Fibroblast of the aortic adventitia (primary cell): ENCODE measurements around the gene LRFN2. TPM values are rescaled to one million over a fixed set of nuclear protein-coding genes. Genes with fewer than 3 reads are reported as not detected.

ENCODE experiments used
- DNase-seq: peaks from one replicate; pipeline ENCODE4 v3.0.0-alpha.2; 2010; ENCODE audit warnings: low read depth
- H3K4me3 ChIP-seq: 2 replicates; pipeline ENCODE4 v1.5.1; 2011; ENCODE audit warnings: low read depth, mild to moderate bottlenecking, control low read depth, low read length, moderate library complexity
- total RNA-seq: library from RNA; depleted of rRNA; stranded (reverse); fragments of >200 nt; gene quantifications from 2 replicates; pipeline ENCODE4 v1.2.3, GENCODE V29; 2012; ENCODE audit warnings: low replicate concordance
- TF ChIP-seq, protein P1 (sequence below): IDR thresholded peaks from 2 replicates; pipeline ENCODE4 v1.5.1; 2011; ENCODE audit warnings: mild to moderate bottlenecking, low read length, control low read depth, inconsistent platforms; ENCODE audit not compliant: insufficient read depth

The LRFN2 gene
- total RNA-seq, 1 donor = not detected

DNA sequence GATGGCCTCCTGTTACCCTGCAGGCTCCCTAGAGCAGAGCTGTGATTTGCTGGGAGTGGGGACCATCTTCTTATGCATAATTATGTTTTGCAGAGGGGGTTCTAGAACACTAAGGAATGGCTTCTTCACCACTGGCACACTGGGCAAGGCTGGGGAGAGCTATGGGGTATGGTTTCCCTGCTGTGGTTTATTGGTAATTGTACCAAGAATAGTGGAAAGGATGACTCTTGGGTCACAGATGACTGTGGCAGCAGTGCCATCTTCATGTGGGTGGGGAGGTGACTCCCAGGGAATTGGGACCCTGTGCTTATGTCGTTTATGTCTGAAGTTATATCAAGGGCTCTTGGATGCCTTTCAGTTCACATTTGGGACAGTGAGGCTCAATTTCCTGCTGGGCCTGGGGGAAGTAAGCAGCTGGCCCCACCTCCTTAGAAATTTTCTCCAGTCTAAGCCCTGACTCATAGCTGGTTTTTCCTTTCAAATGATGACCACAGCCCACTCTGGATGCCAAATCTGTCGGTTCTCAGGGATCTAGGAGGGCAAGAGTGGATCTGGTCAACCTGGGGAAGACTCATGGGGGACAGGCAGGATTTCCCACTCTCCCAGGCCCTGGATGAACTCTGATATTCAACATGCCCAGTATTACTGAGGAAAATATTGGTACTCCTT lies 230.8 kb downstream of the LRFN2 start:
- H3K4me3 ChIP-seq = no peak overlapping the region
- TF ChIP-seq, protein P1, sequence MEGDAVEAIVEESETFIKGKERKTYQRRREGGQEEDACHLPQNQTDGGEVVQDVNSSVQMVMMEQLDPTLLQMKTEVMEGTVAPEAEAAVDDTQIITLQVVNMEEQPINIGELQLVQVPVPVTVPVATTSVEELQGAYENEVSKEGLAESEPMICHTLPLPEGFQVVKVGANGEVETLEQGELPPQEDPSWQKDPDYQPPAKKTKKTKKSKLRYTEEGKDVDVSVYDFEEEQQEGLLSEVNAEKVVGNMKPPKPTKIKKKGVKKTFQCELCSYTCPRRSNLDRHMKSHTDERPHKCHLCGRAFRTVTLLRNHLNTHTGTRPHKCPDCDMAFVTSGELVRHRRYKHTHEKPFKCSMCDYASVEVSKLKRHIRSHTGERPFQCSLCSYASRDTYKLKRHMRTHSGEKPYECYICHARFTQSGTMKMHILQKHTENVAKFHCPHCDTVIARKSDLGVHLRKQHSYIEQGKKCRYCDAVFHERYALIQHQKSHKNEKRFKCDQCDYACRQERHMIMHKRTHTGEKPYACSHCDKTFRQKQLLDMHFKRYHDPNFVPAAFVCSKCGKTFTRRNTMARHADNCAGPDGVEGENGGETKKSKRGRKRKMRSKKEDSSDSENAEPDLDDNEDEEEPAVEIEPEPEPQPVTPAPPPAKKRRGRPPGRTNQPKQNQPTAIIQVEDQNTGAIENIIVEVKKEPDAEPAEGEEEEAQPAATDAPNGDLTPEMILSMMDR = no peak
- DNase-seq = peak; percentile 2

DNA sequence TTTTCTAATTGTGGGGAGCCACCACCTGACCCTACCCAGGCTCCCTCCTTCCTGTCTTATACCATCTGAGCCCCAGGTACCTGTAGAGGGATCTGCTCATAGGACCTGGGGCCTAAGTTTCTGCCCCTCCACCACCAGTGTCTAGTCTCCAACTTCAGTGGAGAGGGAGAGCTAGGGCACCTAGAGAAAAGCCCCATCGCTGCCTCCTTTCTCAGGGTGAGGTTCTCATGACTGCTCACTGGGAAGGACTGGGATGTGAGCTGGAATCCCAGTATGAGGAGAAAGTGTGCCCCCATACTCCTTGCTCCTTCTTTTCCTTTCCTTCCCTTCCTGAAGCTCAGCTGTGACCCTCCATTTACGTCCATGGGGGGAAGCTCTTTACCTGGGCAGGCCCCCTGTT lies 231.6 kb downstream of the LRFN2 start:
- no peak for DNase-seq
- TF ChIP-seq, protein P1 = no peak
- H3K4me3 ChIP-seq = no peak overlapping the region

DNA sequence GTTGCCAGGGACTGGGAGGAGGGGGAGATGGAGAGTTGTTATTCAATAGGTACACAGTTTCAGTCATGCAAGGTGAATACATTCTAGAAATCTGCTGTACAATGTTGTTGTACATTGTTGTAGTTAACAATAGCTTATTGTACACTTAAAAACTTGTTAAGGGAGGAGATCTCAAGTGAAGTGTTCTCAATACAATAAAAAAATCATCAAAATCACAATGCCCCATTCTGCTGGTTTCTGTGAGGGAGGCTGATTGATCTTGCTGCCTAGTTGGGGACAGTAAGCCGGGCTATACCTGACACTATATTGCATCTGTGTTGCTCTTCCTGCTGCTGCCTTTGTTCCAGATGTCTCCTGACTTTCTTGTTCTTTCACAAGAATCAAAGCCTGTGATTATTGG lies 232.1 kb downstream of the LRFN2 start:
- no peak overlapping the region for H3K4me3 ChIP-seq
- TF ChIP-seq, protein P1 = no peak
- no peak for DNase-seq

DNA sequence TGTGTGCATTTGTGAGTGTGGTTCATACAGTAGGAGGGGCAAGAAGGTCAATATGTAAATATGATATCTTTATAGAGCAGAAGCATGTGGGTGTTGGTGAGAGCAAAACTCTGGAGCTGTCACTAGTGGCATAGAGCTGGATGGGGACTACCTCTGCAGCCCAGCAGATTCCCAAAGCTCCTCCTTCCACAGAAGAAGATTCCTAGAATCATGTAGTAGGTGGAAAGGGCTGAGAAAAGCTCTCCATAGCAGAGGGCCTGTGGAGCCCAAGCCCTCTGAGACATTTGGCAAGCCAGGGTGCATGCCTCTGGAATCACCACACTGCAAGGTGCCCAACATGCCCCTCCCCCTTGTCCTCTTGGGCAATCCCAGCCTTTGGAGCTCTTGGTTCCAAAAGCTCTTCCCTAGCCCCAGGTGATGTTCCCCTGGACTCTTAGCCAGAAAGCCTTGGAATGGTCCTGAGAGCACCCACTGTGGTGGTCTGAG lies 233.2 kb downstream of the LRFN2 start:
- no peak overlapping the region for H3K4me3 ChIP-seq
- TF ChIP-seq, protein P1 = no peak
- DNase-seq = no peak

DNA sequence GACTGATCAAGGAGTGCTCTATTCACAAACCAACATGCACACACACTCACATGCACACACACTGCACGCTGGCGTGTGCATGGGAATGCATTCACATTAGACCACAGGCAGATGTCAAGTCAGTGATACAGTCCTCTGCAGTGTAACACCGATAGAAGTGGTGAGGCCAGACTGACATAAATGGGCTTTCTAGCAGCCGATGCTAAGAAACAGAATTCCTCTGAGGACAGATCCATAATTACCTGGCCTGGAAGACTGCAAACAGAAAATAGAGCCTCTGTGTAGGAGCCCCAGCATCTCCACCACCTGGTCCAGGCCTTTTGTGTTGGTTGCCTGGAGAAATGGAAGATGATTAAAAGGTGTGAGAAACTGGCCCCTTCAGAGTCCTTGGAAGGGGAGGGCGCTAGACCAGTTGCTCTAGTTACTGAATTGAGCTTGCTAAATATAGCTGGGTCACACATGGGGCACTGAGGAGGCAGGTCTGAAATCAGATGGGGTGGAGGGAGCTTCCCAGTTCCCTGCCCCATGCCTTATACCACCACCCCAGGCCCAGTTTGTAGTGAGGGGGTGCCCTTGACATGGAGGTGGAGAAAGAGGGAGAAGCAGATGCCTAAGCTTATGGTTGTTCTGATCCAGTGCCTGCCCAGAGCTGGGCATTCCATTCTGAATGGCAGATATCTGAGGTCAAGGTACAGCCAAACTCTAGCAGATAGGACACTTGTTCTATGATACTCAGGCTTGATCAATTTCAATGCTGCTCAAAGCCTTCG lies 233.8 kb downstream of the LRFN2 start:
- TF ChIP-seq, protein P1 = no peak
- DNase-seq = no peak
- H3K4me3 ChIP-seq = no peak overlapping the region

DNA sequence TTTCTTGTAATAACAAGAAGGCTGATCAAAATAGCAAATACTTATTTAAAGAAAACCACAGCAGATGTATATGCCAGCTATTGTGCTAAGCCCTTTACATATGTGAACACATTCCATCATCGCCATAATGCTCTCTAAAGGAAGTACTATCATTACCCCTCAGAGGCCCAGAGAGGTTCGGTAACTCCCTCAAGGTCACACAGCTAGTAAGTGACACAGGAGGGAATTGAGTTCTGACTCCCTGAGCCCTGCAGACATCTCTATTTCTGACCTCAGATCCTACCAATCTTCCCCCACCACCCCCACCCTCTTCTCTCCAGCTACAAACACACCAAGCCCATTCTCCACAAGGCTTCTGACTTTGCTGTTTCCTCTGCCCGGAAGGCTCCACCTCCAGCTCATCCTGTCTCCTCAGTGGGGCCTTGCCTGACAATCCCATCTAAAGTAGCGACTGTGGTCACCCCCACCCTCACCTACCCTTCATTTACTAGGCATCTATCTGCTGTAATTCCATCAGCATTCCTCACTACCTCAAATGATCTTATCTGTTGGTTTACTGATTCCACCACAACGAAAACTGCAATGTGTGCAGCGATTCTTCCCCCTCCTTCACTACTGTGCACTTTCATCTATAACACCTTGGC lies 234.5 kb downstream of the LRFN2 start:
- TF ChIP-seq, protein P1 = no peak
- no peak for DNase-seq
- no peak overlapping the region for H3K4me3 ChIP-seq
